GM15510 (cell line): ENCODE measurements around the gene SBNO2.
A peak's percentile ranks its signal among the peaks of the same experiment; 100 is the strongest.

Experiments used
- POLR2A ChIP-seq: IDR thresholded peaks from 3 replicates; pipeline ENCODE4 v1.6.1; 2011; ENCODE audit warnings: borderline replicate concordance; ENCODE audit not compliant: insufficient read length; ENCODE audit errors: extremely low read depth

The SBNO2 gene

DNA sequence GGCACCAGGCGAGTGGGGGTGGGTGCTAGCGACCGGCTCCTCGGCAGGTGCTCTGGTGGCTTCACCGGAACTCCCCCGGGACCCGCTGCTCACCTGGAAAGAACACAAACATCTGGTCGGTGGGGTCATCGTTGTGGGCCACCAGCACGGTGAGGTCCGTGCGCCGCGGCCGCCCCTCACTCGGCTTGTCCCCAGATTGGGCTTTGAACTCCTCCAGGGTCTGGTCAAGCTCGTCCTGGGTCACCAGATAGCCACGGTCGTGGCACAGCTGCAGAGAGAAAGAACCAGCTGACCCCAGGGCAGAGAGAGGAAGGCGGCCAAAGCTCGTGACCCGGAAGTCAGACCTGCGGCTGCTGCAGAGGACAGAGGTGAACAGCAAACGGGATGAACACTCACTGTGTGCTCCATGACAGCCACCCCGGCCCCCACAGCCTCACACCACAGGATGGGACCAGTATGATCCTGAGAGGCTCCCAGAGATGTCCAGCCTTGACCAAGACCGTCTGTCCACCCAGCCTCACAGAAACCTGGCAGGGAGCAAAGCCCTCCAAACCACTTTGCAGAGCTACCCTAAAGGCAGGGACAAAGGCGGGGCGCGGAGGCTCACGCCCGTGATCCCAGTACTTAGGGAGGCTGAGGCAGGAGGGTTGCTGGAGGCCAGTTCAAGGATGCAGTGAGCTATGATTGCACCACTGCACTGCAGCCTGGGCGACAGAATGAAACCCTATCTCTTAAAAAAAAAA is 80.1 kb downstream of the SBNO2 start:
- TF ChIP-seq POLR2A, result no peak

DNA sequence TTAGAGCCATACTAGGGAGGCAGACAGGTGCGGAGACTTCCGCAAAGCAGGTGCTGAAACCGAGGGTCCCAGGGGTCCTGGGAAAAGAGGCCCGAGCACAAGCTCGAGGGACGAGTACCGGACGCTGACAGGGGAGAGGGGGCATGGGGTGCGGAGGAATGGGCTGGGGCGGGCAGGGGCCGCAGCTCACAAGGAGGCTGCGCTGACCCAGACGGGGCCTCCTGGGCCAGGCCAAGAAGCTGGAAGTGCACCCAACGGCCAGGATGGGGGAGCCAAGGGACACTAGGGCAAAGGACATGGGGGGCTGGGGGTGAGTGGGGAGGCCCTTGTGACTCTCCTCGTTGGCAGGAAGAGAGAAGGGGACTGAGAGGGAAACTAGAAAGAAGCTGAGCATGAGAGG is 80.7 kb downstream of the SBNO2 start:
- TF ChIP-seq POLR2A, result no peak

DNA sequence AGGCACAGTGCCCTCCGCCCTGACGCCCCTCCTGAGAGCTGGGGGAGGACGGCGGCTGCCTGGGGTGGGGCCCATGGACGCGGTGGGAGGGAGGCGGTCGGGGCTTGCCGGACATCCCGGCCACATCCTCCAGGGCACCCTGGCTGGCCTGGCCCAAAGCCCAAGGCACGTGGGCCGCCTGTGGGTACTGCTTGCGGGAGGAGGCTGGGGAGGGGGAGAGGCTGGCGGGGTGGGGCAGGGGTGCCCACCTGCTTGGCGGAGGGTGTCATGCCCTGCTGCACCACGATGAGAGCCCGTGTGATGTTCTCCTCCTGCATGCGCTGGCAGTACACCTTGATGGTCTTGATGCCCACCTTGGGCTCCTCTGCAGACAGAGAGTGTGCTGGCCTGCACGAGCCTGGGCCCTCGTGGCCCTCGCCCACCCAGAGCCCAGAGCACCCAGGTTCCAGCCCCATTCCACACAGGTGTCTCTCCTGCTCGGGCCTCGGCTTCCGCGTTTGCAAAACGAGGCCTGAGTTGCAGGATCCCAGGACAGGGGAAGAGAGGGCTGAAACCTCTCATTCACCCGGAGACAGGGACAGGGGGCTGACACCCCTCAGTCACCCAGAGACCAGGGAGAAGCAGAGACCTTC is 82.4 kb downstream of the SBNO2 start:
- TF ChIP-seq POLR2A, result no peak

DNA sequence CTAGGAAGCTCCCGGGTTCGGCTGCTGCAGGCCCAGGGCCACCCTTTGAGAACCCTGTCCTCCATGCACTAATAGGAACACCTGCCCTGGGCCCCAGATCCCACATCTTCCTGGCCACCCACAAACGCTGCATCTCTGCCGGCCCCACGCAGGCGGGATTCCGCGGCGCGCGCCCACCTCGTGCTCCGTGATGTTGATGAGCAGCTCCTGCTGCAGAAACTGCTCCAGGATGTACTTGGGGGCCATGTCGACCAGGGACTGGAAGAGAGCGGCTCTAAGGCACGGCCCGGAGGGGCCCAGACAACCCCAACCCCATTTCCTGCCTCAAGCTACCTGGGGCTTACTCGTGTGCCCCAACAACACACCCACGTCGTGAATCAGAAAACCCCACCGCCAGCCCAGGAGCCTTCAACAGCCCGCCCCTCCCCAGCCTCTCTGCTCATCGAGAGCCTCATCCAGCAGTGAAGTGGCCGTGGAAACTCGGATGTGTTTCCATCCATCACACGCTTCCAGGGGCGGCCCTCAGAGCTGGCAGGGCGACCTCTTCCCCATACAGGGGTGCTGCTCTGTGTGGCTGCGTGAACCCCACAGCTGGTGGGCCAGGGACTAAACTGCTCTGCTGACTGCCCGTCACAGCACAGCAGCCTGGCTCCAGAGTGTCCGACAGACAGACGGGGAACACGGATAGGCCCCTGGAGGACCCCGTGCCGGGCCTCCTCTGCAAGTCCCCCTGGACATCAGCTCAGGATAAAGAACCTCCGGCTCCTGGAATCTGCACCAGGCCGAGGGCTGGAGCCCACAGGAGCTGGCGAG is 83.1 kb downstream of the SBNO2 start:
- TF ChIP-seq POLR2A, result no peak

DNA sequence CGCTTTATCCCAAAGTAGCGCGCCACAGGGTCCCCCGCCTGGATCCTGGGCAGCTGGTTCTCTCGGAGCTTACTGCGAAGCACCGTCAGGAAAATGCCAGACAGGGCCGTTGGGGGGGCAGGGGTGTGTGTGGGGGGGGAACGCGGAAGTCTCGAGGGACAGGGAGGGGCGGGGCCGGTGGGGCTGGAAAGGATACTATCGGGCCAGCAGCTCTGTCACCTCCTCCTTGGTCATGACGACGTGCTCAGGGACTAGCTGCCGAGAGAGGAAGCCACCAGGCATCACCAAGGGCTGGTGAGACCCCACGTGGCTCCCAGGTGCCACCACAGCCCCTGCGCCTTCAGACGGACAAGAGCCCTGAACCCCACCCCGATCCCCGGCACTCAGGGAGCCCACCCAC is 84.2 kb downstream of the SBNO2 start:
- TF ChIP-seq POLR2A, result no peak

DNA sequence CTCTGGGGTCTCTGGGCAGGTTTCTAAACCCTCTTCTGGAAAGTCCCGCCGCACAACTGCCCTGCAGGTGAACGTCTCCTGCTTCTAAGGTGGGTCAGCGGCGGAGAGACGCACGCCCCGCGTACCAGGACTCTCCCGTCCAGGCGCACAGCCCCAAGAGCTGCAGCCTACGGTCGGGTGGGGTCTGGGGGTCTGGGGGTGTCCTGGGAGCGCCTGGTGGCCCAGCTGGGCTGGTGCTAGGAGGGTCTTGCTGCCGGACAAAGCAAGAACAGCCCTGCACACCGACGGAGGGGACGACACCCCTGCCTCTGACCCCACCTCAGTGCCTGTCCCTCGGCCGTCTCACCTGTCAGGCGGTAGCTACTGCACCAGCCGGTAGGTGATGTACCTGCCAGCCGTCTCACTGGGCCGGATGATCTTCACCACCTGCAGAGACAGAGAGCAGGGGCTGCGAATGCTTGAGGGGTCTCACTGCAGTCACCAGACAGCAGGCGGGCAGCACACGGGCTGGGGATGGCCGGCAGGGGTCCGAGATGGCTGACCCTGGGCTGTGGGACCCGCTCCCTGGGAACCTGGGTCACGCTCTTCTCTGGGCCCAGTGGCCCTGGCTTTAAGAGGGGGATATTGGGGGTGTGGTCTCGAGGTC is 84.8 kb downstream of the SBNO2 start:
- no peak for TF ChIP-seq POLR2A

DNA sequence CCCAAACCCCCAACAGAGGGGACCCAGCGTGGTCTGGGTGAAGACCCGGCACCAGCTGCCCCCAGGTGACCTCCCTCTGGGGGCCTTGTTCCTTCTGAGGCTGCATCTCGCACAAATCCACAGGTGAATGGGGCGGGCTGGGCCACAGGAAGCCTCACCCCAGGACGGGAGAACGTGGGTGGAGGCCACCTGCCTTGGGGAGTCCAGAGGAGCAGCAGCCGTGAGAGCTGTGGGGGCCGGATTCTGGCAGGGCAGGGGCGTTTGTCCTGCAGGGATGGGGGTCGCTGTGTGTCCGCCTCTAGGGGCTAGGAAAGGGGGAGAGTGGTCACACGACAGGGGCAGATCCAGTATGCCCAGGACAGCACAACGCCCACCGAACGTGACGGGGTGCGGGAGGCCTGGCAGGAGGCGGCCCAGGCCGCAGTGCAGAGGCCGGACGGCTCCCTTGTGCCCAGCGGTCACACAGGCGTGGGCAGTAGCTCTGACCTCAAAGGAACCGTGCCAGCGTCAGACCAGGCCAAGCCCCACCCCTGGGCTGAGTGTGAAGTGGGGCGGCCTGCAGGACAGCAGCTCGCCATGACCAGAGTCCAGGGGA is 85.6 kb downstream of the SBNO2 start:
- peak; percentile 36 for TF ChIP-seq POLR2A

DNA sequence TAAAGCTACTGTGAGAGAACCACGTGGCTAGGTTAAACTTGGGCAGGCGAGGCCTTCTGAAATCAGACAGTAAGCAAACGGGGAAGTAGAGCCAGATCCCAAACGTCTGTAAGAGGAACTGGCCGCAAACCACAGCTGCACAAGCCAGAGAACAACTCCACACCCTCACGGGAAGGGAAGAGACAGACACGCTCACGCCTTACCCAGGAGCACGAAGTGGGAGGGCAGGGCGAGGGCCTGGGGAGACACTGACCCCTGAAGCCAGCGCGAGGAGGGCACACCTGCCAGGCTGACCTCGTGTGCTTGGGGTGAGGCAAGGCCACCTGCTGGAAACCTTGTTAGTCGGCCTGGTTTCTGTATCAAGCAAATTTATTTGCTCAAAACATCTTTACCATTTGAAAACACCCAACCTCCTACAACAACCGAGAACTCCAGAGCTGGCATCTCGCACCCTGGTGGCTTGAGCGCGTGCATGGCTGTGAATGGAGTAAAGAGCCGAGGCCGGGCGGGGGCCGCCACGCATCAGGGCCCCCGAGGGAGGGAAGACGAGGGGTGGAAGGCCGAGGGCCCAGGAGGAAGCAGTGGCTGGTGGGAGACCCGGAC is 86.2 kb downstream of the SBNO2 start:
- peak; percentile 14 for TF ChIP-seq POLR2A

DNA sequence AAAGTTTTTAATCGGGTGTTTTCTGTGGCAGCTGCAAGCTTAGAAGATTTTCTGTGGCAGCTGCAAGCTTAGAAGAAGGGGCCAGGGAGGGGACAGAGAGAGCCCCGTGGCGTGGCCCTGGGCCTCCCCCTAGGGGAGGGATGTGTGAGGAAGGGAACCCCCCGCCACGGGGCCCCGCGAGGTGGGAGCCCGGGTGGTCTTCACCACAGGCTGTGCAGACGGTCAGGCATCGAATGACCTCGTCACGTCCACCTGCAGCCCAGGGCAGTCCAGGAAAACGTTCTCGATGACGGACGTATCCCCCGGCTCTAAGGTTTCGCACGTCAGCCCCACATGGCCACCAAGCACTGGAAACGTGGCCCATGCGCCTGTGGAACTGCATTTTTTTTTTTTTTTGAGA is 87.5 kb downstream of the SBNO2 start:
- TF ChIP-seq POLR2A, result no peak

DNA sequence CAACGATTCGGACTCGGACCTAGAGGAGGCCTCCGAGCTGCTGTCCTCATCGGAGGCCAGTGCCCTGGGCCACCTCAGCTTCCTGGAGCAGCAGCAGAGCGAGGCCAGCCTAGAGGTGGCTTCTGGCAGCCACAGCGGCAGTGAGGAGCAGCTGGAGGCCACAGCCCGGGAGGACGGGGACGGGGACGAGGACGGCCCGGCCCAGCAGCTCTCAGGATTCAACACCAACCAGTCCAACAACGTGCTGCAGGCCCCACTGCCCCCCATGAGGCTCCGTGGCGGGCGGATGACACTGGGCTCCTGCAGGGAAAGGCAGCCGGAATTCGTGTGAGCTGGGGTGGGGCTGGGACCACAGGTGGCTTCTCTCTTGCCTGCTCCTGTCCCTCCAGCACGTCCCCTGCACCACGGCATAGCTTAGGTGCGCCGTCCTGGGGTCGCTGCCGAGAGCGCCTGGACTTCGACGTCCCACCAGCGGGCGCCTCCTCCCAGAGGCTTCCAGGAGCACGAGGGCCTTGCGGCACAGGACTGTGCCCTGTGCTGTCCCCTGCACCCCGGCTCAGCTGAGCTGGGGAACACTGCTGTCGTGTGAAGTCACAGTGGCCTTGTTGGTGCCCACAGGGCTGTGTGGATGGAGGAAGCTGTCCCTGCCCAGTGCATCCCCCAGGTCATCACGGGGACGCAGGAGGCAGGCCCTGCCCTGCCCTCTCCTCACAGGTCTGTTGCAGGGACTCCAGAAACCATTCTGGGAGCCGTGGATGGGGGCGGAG is 88.2 kb downstream of the SBNO2 start:
- peak; percentile 20 for TF ChIP-seq POLR2A

DNA sequence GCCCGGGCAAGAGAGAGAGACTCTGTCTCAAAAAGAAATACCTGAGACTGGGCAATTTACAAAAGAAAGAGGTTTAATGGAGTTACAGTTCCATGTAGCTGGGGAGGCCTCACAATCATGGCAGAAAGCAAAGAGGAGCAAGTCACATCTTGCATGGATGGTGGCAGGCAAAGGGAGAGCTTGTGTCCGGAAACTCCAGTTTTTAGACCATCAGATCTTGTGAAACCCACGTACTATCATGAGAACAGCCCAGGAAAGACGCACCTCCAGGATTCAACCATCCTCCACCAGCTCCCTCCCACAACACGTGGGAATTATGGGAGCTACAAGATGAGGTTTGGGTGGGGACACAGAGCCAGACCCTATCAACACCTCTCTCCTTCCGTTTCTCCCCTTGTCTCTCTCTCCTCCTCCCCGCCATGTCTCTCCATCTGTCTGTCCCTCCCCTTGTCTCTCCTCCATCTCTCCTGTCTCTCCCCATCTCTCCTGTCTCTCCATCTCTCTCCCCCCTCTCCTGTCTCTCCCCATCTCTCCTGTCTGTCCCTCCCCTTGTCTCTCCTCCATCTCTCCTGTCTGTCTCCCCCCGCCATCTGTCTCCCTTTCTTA is 88.9 kb downstream of the SBNO2 start:
- no peak for TF ChIP-seq POLR2A

DNA sequence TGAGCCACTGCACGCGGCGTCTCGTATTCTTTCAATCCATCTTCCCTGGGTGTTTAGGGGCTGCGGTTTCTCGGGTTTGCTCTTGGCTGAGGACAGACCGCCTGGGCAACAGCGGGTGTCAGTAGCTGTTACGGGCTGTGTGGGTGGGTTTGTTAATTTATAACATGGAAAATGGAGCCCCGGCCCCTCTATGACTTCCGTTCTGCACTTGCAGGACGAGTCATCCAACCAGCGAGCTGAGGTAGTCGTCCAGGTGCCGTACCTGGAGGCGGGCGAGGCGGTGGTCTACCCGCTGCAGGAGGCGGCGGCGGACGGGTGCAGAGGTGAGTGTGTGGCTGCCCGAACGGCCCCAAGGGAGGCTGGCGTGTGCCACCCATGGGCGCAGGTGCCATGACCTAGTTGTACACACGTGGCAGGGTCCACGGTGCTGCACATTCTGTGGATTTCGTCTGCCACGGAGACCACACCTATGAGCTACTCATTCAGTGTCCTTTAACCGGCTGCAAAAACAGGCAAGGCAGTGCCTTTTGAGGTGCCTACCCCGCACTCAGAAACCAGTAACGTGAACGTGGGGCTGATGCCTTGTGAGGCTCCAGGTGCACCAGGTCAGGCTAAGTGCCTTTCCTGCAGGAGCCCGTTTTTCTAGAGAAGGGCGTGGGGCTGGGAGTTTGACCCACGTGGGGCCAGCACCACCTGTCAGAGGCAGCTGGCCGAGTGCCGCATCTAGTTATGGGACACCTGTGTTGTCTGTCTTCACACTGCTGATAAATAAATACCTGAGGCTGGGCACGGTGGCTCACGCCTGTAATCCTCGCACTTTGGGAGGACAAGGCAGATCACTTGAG is 89.8 kb downstream of the SBNO2 start:
- no peak for TF ChIP-seq POLR2A
